ENCODE measurements around the gene PKNOX2. TPM values are rescaled to one million over a fixed set of nuclear protein-coding genes. Genes with fewer than 3 reads are reported as not detected.

The PKNOX2 gene
- total RNA-seq, 1 donor from 2014 or later = 12.1 TPM

DNA sequence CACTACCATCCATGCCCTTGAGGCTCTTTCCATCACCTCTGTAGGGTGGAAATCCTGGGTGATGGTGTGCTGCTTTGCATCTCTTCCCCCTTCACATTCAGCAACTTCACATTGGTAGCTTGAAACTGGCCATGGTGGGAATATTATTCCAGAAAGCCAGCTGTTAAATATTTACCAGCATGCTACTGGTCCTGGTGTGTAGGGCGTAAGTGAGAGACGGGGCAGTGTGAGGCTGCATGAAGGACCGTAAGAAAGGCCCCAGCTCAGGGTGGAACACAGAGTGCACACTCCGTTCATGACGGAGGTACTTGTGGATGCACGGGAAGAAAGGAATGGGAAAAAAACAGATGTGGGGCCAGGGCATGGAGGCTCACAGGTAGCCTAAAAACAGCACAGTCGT, 121.3 kb downstream of the PKNOX2 start:
- Histone ChIP-seq H3K9me3 (no peaks in the 10 kb centered on the region), H3K27me3 (no peaks in the 10 kb centered on the region), H3K4me3 (no peak overlapping the region), H3K36me3 (no peaks in the 10 kb centered on the region), H3K27ac (no peak overlapping the region), H3K4me1 (no peaks in the 10 kb centered on the region)
- TF ChIP-seq, protein P1, sequence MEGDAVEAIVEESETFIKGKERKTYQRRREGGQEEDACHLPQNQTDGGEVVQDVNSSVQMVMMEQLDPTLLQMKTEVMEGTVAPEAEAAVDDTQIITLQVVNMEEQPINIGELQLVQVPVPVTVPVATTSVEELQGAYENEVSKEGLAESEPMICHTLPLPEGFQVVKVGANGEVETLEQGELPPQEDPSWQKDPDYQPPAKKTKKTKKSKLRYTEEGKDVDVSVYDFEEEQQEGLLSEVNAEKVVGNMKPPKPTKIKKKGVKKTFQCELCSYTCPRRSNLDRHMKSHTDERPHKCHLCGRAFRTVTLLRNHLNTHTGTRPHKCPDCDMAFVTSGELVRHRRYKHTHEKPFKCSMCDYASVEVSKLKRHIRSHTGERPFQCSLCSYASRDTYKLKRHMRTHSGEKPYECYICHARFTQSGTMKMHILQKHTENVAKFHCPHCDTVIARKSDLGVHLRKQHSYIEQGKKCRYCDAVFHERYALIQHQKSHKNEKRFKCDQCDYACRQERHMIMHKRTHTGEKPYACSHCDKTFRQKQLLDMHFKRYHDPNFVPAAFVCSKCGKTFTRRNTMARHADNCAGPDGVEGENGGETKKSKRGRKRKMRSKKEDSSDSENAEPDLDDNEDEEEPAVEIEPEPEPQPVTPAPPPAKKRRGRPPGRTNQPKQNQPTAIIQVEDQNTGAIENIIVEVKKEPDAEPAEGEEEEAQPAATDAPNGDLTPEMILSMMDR (IDR thresholded peaks at IDR 0.05) = no peak
- DNase-seq (ENCODE audit: low spot score in 2 of 2) = no peak
- intact Hi-C loops (cut with DNase I) = no loop called here

DNA sequence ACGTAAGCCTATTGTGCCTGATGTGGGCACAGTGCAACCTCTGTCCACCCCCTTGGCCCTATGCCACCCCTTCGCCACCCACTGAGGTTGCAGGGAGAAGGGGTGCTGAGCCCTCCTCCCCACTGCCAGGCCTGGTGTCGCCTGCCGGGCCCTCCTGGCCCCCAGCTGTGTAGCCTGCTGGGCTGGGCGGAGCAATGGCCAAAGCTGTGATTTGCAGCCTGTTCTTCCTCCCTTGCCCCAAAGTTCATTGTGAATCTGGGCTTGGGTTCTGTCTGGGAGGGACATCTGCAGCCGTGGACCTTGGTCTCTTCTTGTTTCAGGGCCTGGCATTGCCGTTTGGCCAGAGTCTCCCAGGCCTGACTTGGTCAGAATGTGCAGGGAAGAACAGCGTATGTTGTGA, 121.9 kb downstream of the PKNOX2 start:
- H3K4me1 ChIP-seq = no peaks in the 10 kb centered on the region
- no peaks in the 10 kb centered on the region for H3K27me3 ChIP-seq
- H3K4me3 ChIP-seq = no peak overlapping the region
- no peak for DNase-seq (ENCODE audit: low spot score in 2 of 2)
- intact Hi-C loops (cut with DNase I) = no loop called here
- no peaks in the 10 kb centered on the region for H3K9me3 ChIP-seq
- TF ChIP-seq, protein P1 (IDR thresholded peaks at IDR 0.05) = no peak
- H3K36me3 ChIP-seq = no peaks in the 10 kb centered on the region
- no peak overlapping the region for H3K27ac ChIP-seq

DNA sequence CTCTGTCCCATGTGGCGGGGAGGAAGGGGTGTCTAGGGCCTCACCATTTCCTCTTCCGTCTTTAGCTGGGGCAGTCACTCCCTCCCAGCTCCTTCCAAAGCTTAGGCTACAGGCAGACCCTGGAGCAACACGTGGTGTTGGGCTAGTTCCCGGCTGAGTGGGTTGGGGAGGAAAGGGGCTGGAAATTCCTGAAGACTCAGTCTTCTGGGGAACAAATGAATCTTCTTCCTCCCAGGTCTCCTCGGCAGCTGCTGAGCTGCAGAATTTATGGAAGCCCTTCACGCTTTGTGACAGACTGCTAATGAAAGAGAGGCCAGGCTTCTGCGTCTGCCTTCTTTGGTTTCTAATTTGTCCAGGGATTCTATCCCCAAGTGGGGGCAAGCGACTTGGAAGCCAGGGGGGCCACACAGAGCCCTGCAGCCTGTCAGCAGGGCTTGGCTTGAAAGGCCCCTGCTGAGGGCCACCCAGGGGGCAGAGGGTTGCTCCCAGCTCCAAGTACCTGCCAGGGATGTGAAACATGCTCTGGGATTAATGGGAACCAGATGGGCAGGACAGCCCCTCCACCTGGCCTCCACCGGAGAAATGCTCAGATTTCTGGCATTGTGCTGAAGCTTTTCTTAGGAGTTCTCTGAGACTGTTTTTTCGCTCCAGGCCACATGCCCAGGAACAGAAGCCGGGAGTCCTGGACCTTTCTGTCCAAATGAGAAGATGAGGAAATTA, 123.1 kb downstream of the PKNOX2 start:
- no peaks in the 10 kb centered on the region for H3K9me3 ChIP-seq
- no peaks in the 10 kb centered on the region for H3K27me3 ChIP-seq
- H3K4me1 ChIP-seq = no peaks in the 10 kb centered on the region
- DNase-seq (ENCODE audit: low spot score in 2 of 2) = no peak
- no peak overlapping the region for H3K27ac ChIP-seq
- H3K36me3 ChIP-seq = no peaks in the 10 kb centered on the region
- TF ChIP-seq, protein P1 (IDR thresholded peaks at IDR 0.05) = no peak
- intact Hi-C loops (cut with DNase I) = no loop called here
- no peak overlapping the region for H3K4me3 ChIP-seq

DNA sequence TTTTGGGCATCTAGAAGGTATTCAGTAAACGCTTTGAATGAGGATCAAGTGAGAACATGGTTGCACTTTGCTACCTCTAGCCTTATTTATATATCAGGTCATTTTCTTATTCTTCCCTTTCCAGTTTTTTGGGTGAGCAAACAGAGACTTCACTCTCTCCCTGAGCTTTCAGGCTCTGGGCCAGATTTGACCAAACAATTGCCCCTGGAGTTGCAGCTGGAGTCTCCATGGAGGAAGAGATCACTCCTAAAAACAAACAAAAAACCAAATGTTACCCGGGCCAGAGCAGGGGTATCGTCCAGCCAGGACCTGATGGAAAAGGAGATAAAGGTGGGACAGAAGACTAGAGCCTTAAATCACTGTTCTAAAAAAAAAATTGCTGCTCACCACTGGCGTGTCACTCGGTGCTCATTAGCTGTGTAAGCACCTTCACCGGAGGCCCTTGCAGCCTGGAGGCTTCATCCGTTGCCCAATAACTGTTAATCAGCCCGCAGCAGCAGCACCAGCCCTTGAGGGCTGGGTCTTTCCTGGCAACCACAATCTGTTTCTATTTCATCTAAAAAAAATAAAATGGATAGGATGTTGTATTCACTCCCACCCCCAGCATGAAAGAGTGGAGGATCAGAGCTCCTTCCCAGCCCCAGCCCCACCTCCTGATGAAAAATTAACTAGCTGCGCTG, 125.0 kb downstream of the PKNOX2 start:
- Histone ChIP-seq H3K9me3 (no peaks in the 10 kb centered on the region), H3K36me3 (no peaks in the 10 kb centered on the region), H3K27me3 (no peaks in the 10 kb centered on the region), H3K4me1 (no peaks in the 10 kb centered on the region), H3K27ac (no peak overlapping the region), H3K4me3 (no peak overlapping the region)
- intact Hi-C loops (cut with DNase I) = no loop called here
- TF ChIP-seq, protein P1 (IDR thresholded peaks at IDR 0.05) = no peak
- DNase-seq (ENCODE audit: low spot score in 2 of 2) = no peak

DNA sequence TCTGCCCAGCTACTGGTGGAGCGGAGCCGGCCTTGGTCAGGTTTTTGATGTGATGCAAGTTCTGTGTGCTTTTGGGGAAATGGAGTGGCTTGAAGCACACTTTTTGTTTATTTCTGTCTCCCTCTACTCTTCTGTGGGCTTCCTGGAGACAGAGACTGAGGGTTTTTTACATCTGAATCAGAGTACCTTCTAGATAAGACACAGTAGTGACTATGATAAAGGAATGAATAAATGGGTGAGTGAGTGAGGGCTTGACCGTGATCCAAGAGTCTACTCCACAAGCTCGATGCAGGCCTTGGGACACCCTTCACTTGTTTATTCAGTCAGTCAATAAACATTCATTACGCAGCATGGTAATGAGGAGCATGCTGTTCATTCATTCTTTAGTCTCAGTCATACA, 125.7 kb downstream of the PKNOX2 start:
- no peaks in the 10 kb centered on the region for H3K9me3 ChIP-seq
- no peak for DNase-seq (ENCODE audit: low spot score in 2 of 2)
- TF ChIP-seq, protein P1 (IDR thresholded peaks at IDR 0.05) = no peak
- H3K27me3 ChIP-seq = no peaks in the 10 kb centered on the region
- H3K27ac ChIP-seq = no peak overlapping the region
- no peaks in the 10 kb centered on the region for H3K36me3 ChIP-seq
- intact Hi-C loops (cut with DNase I) = no loop called here
- no peak overlapping the region for H3K4me3 ChIP-seq
- no peaks in the 10 kb centered on the region for H3K4me1 ChIP-seq

Measured in ascending aorta (tissue), 2 donors.